Peyer's patch (tissue), 4 donors: ENCODE measurements around the gene XIRP2. TPM values are rescaled to one million over a fixed set of nuclear protein-coding genes. Genes with fewer than 3 reads are reported as not detected.

Experiments used
- DNase-seq, 3 donors: peaks; one replicate each; pipeline ENCODE4 v3.0.0-alpha.2; 2017 to 2019
- H3K27ac ChIP-seq, 4 donors: fragments of 200-600 bp; sonication (generic); one replicate each; pipeline ENCODE4 v1.5.1; 2016 to 2019
- H3K27me3 ChIP-seq, 2 donors: fragments of 200-600 bp; sonication (generic); one replicate each; pipeline ENCODE4 v1.5.1; 2019
- H3K36me3 ChIP-seq, 3 donors: fragments of 200-600 bp; sonication (generic); one replicate each; pipeline ENCODE4 v1.5.1; 2016 to 2019
- H3K4me1 ChIP-seq, 4 donors: fragments of 200-600 bp; sonication (generic); one replicate each; pipeline ENCODE4 v1.5.1; 2016 to 2019
- H3K4me3 ChIP-seq, 4 donors: fragments of 200-600 bp; sonication (generic); 1 replicate in 3 of 4; 2 replicates in 1 of 4; pipeline ENCODE4 v1.5.1; 2016 to 2019; ENCODE audit warnings: mild to moderate bottlenecking in 1 of 4
- H3K9me3 ChIP-seq, 4 donors: fragments of 200-600 bp; sonication (generic); one replicate each; pipeline ENCODE4 v1.5.1; 2016 to 2019; ENCODE audit warnings: mild to moderate bottlenecking in 1 of 4
- CTCF ChIP-seq, 6 experiments: fragments of 450-650 bp in 4 of 6; fragments of 200-600 bp in 2 of 6; sonication (generic) in 1 of 6; IDR thresholded peaks; one replicate each; pipeline ENCODE4 v1.5.1; 2017 to 2019; ENCODE audit warnings: antibody characterized with exemption in 6 of 6, mild to moderate bottlenecking in 3 of 6, moderate library complexity in 1 of 6
- POLR2A ChIP-seq, 2 donors: fragments of 450-650 bp; IDR thresholded peaks; one replicate each; pipeline ENCODE4 v1.5.1; 2017; ENCODE audit warnings: antibody characterized with exemption in 2 of 2, mild to moderate bottlenecking in 2 of 2, moderate library complexity in 2 of 2
- total RNA-seq, 4 donors: library from RNA; depleted of rRNA; stranded (reverse); fragments of >200 nt; gene quantifications; one replicate each; pipeline ENCODE4 v1.1.0, GENCODE V29; 2016

Gene XIRP2
- total RNA-seq, 4 donors from 2014 or later, result not detected

GRCh38 chr2:167136879-167137596, 248.8 kb downstream of the XIRP2 start:
- no peaks in the 10 kb centered on the region for H3K27me3 ChIP-seq
- no peak overlapping the region for H3K27ac ChIP-seq
- no peaks in the 10 kb centered on the region for H3K4me1 ChIP-seq
- TF ChIP-seq POLR2A (IDR thresholded peaks at IDR 0.05) (no peak), CTCF (IDR thresholded peaks at IDR 0.05) (no peak)
- H3K9me3 ChIP-seq, result no peaks in the 10 kb centered on the region
- DNase-seq, result no peak
- no peak overlapping the region for H3K4me3 ChIP-seq
- no peaks in the 10 kb centered on the region for H3K36me3 ChIP-seq

DNA sequence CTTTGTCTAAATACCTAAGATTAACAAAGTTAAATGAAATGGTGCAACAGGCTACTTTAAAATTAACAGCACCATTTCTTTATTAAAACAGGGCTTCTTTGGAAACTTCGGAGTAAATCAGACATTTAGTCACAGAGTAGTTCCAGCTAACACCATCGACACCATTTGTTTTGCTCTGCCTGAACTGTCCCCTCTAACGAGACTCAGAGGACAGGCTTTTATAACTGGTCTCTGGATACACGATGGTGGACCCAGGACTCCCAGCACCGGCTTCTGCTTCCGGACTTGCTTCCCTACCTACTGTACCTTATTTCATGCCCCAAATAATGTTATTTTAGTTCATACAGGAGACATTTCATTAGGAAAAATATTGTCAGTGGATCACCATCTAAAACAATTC, 252.1 kb downstream of the XIRP2 start:
- H3K4me1 ChIP-seq, result no peaks in the 10 kb centered on the region
- no peak for DNase-seq
- TF ChIP-seq CTCF (IDR thresholded peaks at IDR 0.05), result no peak
- no peak for TF ChIP-seq POLR2A (IDR thresholded peaks at IDR 0.05)
- H3K9me3 ChIP-seq, result no peaks in the 10 kb centered on the region
- H3K27ac ChIP-seq, result no peak overlapping the region
- no peak overlapping the region for H3K4me3 ChIP-seq
- H3K36me3 ChIP-seq, result no peaks in the 10 kb centered on the region
- no peaks in the 10 kb centered on the region for H3K27me3 ChIP-seq

DNA sequence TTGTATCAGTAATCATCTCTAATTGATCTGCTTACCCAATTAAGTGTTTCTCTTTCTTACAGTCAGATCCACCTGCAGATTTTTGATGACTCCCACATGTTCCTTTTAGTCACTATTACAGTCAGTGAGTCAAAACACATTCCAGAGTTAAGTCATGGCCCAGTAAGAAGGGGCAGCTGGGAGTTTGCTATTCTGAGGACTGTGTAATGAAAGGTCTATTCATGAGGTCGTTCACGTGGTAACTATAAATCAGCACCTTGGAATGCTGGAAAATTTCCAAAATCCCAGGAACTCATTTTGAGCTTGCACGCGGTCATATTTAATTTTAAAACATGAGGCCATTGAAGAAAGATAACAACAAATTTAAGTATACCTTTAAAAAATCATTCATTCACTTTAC, 252.5 kb downstream of the XIRP2 start:
- Histone ChIP-seq H3K36me3 (no peaks in the 10 kb centered on the region), H3K9me3 (no peaks in the 10 kb centered on the region), H3K27me3 (no peaks in the 10 kb centered on the region), H3K27ac (no peak overlapping the region), H3K4me3 (no peak overlapping the region), H3K4me1 (no peaks in the 10 kb centered on the region)
- DNase-seq, result no peak
- TF ChIP-seq POLR2A (IDR thresholded peaks at IDR 0.05), result no peak
- TF ChIP-seq CTCF (IDR thresholded peaks at IDR 0.05), result no peak

DNA sequence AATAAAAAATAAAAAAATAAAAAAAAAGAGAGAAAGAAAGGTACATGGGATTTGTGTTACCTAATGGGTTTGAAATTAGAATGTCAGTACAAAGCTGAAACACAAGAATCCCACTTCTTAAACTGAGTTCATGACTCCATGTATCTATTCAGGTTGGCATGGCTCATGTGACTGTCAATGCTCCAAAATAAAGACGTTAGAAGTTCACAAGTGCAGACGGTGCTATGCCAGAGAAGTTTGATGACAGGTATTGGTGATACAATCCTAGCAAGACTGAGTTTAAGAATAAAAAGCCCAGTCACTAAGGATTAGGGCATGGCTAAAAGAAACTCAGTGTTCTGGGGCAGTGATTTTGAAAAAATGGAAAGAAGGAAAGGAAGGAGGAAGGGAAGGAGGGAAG, 254.3 kb downstream of the XIRP2 start:
- Histone ChIP-seq H3K9me3 (no peaks in the 10 kb centered on the region), H3K27me3 (no peaks in the 10 kb centered on the region), H3K36me3 (no peaks in the 10 kb centered on the region), H3K4me3 (no peak overlapping the region), H3K27ac (no peak overlapping the region), H3K4me1 (no peaks in the 10 kb centered on the region)
- no peak for DNase-seq
- TF ChIP-seq CTCF (IDR thresholded peaks at IDR 0.05) (no peak), POLR2A (IDR thresholded peaks at IDR 0.05) (no peak)

- no peaks in the 10 kb centered on the region for H3K27me3 ChIP-seq
- no peaks in the 10 kb centered on the region for H3K36me3 ChIP-seq
- H3K4me3 ChIP-seq, result no peak overlapping the region
- H3K9me3 ChIP-seq, result no peaks in the 10 kb centered on the region
- TF ChIP-seq POLR2A (IDR thresholded peaks at IDR 0.05) (no peak), CTCF (IDR thresholded peaks at IDR 0.05) (no peak)
- no peak overlapping the region for H3K27ac ChIP-seq
- DNase-seq, result no peak
- H3K4me1 ChIP-seq, result no peaks in the 10 kb centered on the region
Measured at GRCh38 chr2:167144179-167144898, 256.1 kb downstream of the XIRP2 start.
